AG04450 (cell line): ENCODE data around the gene UBE2L3. TPM values are rescaled to one million over a fixed set of nuclear protein-coding genes. Genes with fewer than 3 reads are reported as not detected.
"Not testable (repeated sequence)": the region's sequence is repeated elsewhere in the genome, so short reads cannot be mapped to it uniquely, and the experiment has no call there.

Experiments
- CTCF ChIA-PET: fragments of 300-600, 350-600 bp; formaldehyde crosslinking; extraction: SDS; loops from one replicate; lab custom pipeline; 2022; ENCODE audit warnings: antibody characterized with exemption, inconsistent platforms; lab: Charles Lee
- POLR2A ChIA-PET: fragments of 350-600 bp; formaldehyde crosslinking; extraction: SDS; loops from one replicate; lab custom pipeline; 2021; ENCODE audit warnings: antibody characterized with exemption, inconsistent platforms; lab: Yijun Ruan, JAX
- DNase-seq: peaks from one replicate; pipeline ENCODE4 v3.0.0-alpha.2; 2011; ENCODE audit warnings: low read depth, low spot score
- H3K27ac ChIP-seq: one replicate; pipeline ENCODE4 v1.5.1; 2012; ENCODE audit warnings: low read depth, low read length, control low read depth
- H3K27me3 ChIP-seq: one replicate; pipeline ENCODE4 v1.6.0; 2012; ENCODE audit warnings: low read length; ENCODE audit not compliant: control insufficient read depth, insufficient read depth
- H3K4me3 ChIP-seq: 2 replicates; pipeline ENCODE4 v1.5.1; 2011; ENCODE audit warnings: mild to moderate bottlenecking, low read depth, low read length, control low read depth
- H3K9me3 ChIP-seq: 2 replicates; pipeline ENCODE4 v1.5.1; 2012; ENCODE audit warnings: low read length; ENCODE audit not compliant: control insufficient read depth, insufficient read depth
- polyA plus RNA-seq: library from polyadenylated mRNA; depleted of rRNA; stranded (reverse); fragments of >200 nt; gene quantifications from 2 replicates; pipeline ENCODE4 v1.2.3, GENCODE V29; 2011
- TF ChIP-seq, protein P1 (sequence below): IDR thresholded peaks from 2 replicates; pipeline ENCODE4 v1.5.1; 2011; ENCODE audit warnings: low read depth, low read length, control low read depth, inconsistent platforms

The UBE2L3 gene
- polyA plus RNA-seq, 1 experiment = 77.2 TPM

DNA sequence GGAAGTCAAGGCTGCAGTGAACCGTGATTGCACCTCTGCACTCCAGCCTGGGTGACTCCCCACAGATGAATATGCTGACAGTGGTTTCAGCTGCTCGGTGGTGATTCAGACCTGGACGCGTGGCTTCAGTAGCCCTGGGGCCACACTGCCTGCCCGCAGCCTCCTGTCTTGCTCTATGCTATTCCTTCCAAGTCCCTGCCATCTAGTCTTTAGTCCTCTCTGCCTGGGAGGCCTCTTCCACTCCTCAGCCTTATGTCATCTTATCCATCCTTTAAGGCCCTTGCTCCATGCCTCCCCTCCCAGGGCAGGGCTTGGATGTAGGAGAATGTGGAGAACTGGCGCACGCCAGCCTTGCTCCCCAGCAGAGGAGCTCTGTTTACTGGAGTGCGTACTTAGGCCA, 39.3 kb downstream of the UBE2L3 start:
- POLR2A ChIA-PET = no interaction called here
- CTCF ChIA-PET = interaction anchor here (1.4 kb wide), 1 partner anchor 36 kb away, joined by 3 read pairs; no protein-coding TSS in a partner anchor
- TF ChIP-seq, protein P1, sequence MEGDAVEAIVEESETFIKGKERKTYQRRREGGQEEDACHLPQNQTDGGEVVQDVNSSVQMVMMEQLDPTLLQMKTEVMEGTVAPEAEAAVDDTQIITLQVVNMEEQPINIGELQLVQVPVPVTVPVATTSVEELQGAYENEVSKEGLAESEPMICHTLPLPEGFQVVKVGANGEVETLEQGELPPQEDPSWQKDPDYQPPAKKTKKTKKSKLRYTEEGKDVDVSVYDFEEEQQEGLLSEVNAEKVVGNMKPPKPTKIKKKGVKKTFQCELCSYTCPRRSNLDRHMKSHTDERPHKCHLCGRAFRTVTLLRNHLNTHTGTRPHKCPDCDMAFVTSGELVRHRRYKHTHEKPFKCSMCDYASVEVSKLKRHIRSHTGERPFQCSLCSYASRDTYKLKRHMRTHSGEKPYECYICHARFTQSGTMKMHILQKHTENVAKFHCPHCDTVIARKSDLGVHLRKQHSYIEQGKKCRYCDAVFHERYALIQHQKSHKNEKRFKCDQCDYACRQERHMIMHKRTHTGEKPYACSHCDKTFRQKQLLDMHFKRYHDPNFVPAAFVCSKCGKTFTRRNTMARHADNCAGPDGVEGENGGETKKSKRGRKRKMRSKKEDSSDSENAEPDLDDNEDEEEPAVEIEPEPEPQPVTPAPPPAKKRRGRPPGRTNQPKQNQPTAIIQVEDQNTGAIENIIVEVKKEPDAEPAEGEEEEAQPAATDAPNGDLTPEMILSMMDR = no peak

DNA sequence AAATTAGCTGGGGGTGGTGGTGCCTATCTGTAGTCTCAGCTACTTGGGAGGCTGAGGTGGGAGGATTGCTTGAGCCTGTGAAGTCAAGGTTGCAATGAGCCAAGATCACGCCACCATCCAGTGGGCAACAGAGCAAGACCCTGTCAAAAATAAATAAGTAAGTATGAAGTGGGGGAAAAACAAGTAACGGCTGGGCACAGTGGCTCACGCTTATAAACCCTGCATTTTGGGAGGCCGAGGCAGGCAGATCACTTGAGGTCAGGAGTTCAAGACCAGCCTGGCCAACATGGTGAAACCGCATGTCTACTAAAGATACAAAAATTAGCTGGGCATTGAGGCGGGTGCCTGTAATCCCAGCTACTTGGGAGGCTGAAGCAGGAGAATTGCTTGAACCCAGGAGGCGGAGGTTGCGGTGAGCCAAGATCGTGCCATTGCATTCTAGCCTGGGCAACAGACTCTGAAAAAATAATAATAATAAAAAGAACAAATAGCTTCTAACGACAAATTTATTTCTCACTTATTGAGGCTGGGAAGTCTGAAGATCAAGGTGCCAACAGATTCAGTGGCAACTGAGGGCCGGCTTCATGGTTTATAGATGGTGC, 42.1 kb downstream of the UBE2L3 start:
- H3K27me3 ChIP-seq, H3K4me3 ChIP-seq, POLR2A ChIA-PET, DNase-seq, H3K9me3 ChIP-seq, CTCF ChIA-PET, H3K27ac ChIP-seq: not testable (repeated sequence)

More for the DNA sequence above, 39.3 kb downstream of the UBE2L3 start:
- H3K27ac ChIP-seq = no peak overlapping the region
- DNase-seq = no peak
- H3K9me3 ChIP-seq = no peaks in the 10 kb centered on the region
- no peak overlapping the region for H3K4me3 ChIP-seq
- H3K27me3 ChIP-seq = no peaks in the 10 kb centered on the region

DNA sequence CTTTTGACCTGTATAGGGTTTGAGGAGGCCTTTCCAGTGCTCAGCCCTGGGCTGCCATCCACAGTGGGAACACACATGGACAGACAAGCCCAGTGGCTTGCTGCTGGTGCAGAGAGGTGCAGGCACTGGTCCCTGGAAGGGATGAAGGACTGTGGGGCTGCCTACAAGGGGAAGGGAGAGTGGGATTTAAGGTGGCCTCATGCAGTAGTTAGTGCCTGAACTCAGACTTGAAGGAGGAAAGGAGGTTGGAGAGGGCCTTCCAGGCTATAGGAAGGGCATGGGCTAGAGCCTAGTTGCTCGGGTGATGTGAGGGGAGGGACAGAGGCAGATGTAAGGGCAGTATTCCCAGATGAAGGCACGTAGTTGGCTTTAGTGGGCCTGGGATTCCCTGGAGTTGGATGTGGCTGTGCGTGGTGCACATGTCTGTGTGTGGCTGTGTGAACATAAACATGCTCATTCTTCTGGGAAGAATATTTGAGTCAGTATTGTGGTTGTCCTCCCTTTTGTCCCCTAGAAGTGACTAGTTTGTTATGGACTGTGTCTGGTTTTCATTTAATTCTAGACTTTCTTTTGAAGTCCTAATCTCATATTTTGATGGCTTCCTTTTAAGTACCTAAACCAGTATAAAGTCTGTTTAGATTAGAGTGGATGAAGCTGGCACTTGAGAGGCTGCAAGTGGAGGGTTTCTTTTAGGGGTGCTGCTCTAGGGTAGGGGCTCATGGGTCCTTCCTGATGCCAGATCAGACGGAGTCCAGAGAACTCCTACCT, 43.9 kb downstream of the UBE2L3 start:
- TF ChIP-seq, protein P1 = no peak
- H3K4me3 ChIP-seq = no peak overlapping the region
- H3K27ac ChIP-seq = no peak overlapping the region
- no peaks in the 10 kb centered on the region for H3K27me3 ChIP-seq
- ChIA-PET CTCF (interaction anchor here (1.2 kb wide), 1 partner anchor 35 kb away, joined by 3 read pairs; no protein-coding TSS in a partner anchor), POLR2A (no interaction called here)
- H3K9me3 ChIP-seq = no peaks in the 10 kb centered on the region
- DNase-seq = no peak

DNA sequence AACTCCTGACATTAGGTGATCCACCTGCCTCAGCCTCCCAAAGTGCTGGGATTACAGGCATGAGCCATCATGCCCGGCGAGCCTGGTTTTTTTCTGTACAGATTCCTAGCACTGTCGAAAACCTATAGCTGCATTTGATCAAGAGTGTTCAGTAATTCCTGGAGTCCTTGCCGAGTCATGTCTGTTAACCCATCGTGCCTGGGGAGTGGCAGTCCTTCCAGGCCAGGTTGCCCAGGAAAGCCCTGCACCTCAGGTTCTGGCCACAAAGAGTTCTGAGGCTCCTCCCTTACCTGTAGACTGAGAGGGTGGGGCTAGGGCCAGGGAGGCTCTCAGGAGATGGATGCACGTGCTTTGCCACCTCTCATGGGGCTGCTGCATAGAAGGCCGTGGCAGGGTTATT, 45.3 kb downstream of the UBE2L3 start:
- H3K9me3 ChIP-seq = no peaks in the 10 kb centered on the region
- TF ChIP-seq, protein P1 = no peak
- no peaks in the 10 kb centered on the region for H3K27me3 ChIP-seq
- H3K27ac ChIP-seq = no peak overlapping the region
- ChIA-PET CTCF (no interaction called here), POLR2A (no interaction called here)
- H3K4me3 ChIP-seq = no peak overlapping the region
- DNase-seq = no peak

DNA sequence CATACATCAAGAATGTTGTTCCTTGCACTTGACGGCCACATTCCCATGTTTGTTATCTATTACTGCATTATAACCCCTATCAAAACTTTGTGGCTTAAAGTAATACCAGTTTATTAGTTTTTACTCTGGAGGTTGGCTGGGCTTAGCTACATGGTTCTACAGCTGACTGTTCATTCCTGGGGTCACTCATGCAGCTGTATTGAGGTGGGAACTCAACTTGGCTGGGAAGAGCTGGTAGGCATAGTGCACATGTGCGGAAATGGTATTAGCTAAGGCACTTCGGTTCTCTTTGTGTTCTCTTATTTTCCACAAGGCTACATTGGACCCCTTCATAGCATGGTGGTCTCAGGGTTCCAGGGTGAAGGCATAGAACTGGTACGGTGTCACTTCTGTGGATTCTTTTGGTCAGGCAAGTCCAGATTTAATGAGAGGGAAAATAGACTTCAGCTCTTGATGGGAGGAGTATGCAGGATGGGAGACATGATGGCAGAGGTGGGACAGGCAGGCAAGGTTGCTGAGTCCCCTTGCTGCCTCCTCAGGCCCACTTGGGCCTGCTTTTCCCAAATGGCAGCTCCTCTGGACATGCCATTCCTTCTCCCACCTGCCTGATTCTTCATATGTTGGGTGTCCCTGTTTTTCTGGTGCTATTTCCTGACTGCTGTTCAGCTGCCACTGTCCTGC, 46.2 kb downstream of the UBE2L3 start:
- H3K4me3 ChIP-seq = no peak overlapping the region
- POLR2A ChIA-PET = no interaction called here
- H3K9me3 ChIP-seq = no peaks in the 10 kb centered on the region
- no peak for DNase-seq
- TF ChIP-seq, protein P1 = no peak
- CTCF ChIA-PET = interaction anchor here (0.6 to 0.9 kb wide), 2 partner anchors 10 to 17 kb away, joined by 3 to 4 read pairs; no protein-coding TSS in a partner anchor
- H3K27ac ChIP-seq = no peak overlapping the region
- no peaks in the 10 kb centered on the region for H3K27me3 ChIP-seq
